GM12891 (cell line): ENCODE data around the gene ENOX1.

Experiments used
- PAX5 ChIP-seq: IDR thresholded peaks from 2 replicates; pipeline ENCODE4 v1.6.1; 2011; ENCODE audit warnings: low read length, moderate library complexity, mild to moderate bottlenecking; ENCODE audit not compliant: insufficient read depth, severe bottlenecking
- POLR2A ChIP-seq: IDR thresholded peaks from 2 replicates; pipeline ENCODE4 v1.6.1; 2011; ENCODE audit warnings: low read depth, low read length, control low read depth
- POLR2AphosphoS5 ChIP-seq: IDR thresholded peaks from 2 replicates; pipeline ENCODE4 v1.6.1; 2011; ENCODE audit warnings: low read depth, low read length, control low read depth
- TAF1 ChIP-seq: IDR thresholded peaks from 2 replicates; pipeline ENCODE4 v1.6.1; 2011; ENCODE audit warnings: low read depth, low read length, control low read depth

DNA sequence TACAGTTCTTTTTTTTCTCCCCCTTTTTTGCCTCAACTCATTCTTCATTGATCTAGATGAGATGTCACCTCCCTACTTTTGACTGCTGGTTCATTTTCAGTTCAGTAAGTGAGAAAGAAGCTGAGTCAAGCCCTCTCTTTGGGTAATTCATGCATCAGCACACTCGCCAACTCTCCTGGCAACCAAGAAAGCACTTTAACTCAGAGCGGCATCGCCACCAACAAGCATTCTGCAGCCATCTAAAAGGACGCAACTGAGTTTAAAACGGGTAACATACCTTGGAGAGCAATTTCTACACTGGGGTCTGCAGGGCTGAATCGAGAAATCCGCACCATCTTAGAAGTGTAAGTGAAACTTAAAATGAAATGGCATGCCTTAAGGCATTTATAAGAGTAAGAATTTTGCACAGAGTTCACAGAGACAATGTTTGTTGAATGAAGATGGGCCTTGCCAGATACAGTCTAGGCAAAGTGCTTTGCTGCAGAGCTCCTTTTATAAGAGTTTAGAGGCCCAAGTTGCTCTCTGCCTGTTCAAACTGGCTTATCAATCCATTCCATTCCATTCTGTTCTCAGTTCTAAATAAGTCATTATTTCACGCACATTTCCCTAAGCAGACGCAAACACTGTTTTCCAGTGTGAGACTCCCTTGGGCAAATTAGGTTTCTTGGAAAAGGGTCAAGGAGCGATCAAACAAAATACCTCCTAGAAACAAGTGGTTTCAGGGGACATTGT lies 338.0 kb downstream of the ENOX1 start:
- no peak for TF ChIP-seq POLR2AphosphoS5
- TF ChIP-seq POLR2A, result no peak
- no peak for TF ChIP-seq PAX5
- no peak for TF ChIP-seq TAF1
